PC-3 (cell line): ENCODE results near the gene GYPC. TPM values are rescaled to one million over a fixed set of nuclear protein-coding genes. Genes with fewer than 3 reads are reported as not detected.
"Not testable (repeated sequence)": the region's sequence is repeated elsewhere in the genome, so short reads cannot be mapped to it uniquely, and the experiment has no call there.

Source experiments
- ATAC-seq: fragments of 200-7000 bp; cut with Tn5 transposase; 2 replicates; pipeline ENCODE4 v1.9.1; 2020; ENCODE audit warnings: mild to moderate bottlenecking, moderate library complexity
- BruUV-seq: library from RNA; stranded (reverse); fragments of 400-500 nt; replicated peaks from 2 replicates; lab custom pipeline; 2021; lab: Mats Ljungman, UMichigan
- CTCF ChIA-PET: fragments of 300-600 bp; sonication (Branson Sonifier 250); formaldehyde crosslinking; loops from one replicate; lab custom pipeline; 2022; ENCODE audit warnings: antibody characterized with exemption; lab: Charles Lee
- POLR2A ChIA-PET: fragments of 300-600 bp; sonication (Branson Sonifier 250); formaldehyde crosslinking; loops from one replicate; lab custom pipeline; 2022; ENCODE audit warnings: antibody characterized with exemption; ENCODE audit not compliant: unreplicated experiment; lab: Charles Lee
- DNase-seq: peaks from one replicate; pipeline ENCODE4 v3.0.0-alpha.2; 2015
- H2AFZ ChIP-seq: fragments of 300-600 bp; sonication (generic); 2 replicates; pipeline ENCODE4 v1.6.0; 2016; ENCODE audit warnings: antibody characterized with exemption, low read length
- H3F3A ChIP-seq: fragments of 300-600 bp; sonication (generic); one replicate; pipeline ENCODE4 v1.6.0; 2017; ENCODE audit warnings: antibody characterized with exemption, low read length, control low read depth, mild to moderate bottlenecking; ENCODE audit not compliant: unreplicated experiment
- H3K27ac ChIP-seq: fragments of 300-600 bp; sonication (generic); 2 replicates; pipeline ENCODE4 v1.5.1; 2016; ENCODE audit warnings: mild to moderate bottlenecking, low read length
- H3K27me3 ChIP-seq: fragments of 300-600 bp; sonication (generic); 2 replicates; pipeline ENCODE4 v1.6.1; 2016; ENCODE audit warnings: low read length, mixed read lengths
- H3K36me3 ChIP-seq: fragments of 300-600 bp; sonication (generic); 2 replicates; pipeline ENCODE4 v1.6.1; 2016; ENCODE audit warnings: low read depth, mixed run types, low read length, mixed read lengths
- H3K4me1 ChIP-seq: fragments of 300-600 bp; sonication (generic); 2 replicates; pipeline ENCODE4 v1.5.1; 2016; ENCODE audit warnings: low read length; ENCODE audit not compliant: insufficient read depth
- H3K4me2 ChIP-seq: fragments of 300-600 bp; sonication (generic); 2 replicates; pipeline ENCODE4 v1.6.0; 2016; ENCODE audit warnings: low read length
- H3K4me3 ChIP-seq: fragments of 300-600 bp; sonication (generic); 2 replicates; pipeline ENCODE4 v1.5.1; 2016; ENCODE audit warnings: mild to moderate bottlenecking, low read length, mixed read lengths
- H3K79me2 ChIP-seq: fragments of 300-600 bp; sonication (generic); 2 replicates; pipeline ENCODE4 v1.6.1; 2017; ENCODE audit warnings: low read length, mixed read lengths
- H3K9ac ChIP-seq: fragments of 300-600 bp; sonication (generic); 2 replicates; pipeline ENCODE4 v1.6.0; 2016; ENCODE audit warnings: mild to moderate bottlenecking, low read length
- H3K9me2 ChIP-seq: fragments of 300-600 bp; sonication (generic); replicated peaks from 2 replicates; pipeline ENCODE4 v1.6.1; 2016; ENCODE audit warnings: mixed run types, low read length, mixed read lengths
- H3K9me3 ChIP-seq: fragments of 300-600 bp; sonication (generic); 2 replicates; pipeline ENCODE4 v1.6.1; 2016; ENCODE audit warnings: low read length, mixed read lengths
- H4K20me1 ChIP-seq: fragments of 300-600 bp; sonication (generic); 2 replicates; pipeline ENCODE4 v1.6.1; 2016; ENCODE audit warnings: low read length, mixed read lengths
- EZH2 ChIP-seq: fragments of 300-600 bp; sonication (generic); IDR thresholded peaks from one replicate; pipeline ENCODE4 v1.6.1; 2017; ENCODE audit warnings: antibody characterized with exemption, mild to moderate bottlenecking, low read length; ENCODE audit not compliant: unreplicated experiment
- EZH2phosphoT487 ChIP-seq: fragments of 300-600 bp; sonication (generic); IDR thresholded peaks from 2 replicates; pipeline ENCODE4 v1.6.1; 2018; ENCODE audit warnings: mild to moderate bottlenecking, antibody characterized with exemption, low read length, borderline replicate concordance
- intact Hi-C: fragments of 100-400 bp; cut with micrococcal nuclease; formaldehyde crosslinking; loops from 2 replicates; pipeline ENCODE4 v1.9.0; 2023
- total RNA-seq: library from RNA; depleted of rRNA; stranded (reverse); fragments of >200 nt; gene quantifications from 2 replicates; pipeline ENCODE4 v1.2.3, GENCODE V29; 2014
- TF ChIP-seq, protein P1 (sequence below): fragments of 300-600 bp; sonication (generic); conservative IDR thresholded peaks from 2 replicates; pipeline ENCODE4 v1.5.1; 2017; ENCODE audit warnings: antibody characterized with exemption, low read depth, mild to moderate bottlenecking, low read length

GYPC gene
- total RNA-seq, 1 experiment from 2014 or later = not detected

DNA sequence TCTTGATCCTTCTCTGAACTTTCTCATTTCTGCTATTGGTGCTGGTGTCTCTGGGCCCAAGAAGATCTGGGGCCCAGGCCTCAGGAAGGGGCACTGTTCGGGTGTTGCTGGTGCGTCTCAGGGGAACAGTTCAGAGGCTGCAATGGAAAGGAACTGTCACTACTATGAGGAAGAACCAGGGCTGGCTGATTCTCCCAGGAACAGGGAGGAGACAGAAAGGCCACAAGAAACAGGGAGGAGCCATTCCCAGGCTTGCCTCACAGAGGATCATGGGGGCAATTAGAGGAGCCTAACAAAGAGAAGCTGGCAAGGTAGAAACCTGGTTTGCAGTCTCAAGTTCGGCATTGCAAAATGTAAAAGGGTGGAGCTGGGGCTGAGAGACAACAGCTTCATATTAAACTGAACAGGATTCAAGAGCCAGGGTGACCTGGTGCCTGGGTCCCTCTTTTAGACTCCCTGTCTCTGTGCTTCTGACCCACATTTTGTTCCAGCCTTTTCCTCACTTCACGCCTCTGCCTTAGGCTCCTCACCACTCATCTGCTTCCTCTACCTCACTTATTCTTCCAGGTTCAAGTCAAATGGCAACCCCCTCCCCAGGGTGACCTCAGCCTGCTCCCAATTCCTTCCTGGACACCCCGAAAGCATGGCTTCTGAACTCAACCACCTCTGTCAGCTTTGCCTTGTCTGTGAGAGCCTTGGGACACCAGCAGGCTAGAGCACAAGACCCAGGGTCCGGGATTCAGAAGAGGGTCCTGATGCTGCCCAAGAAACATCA, 58.4 kb downstream of the GYPC start:
- Histone ChIP-seq H3K9ac (no peak overlapping the region), H3K4me2 (no peak overlapping the region), H3F3A (no peaks in the 10 kb centered on the region), H2AFZ (no peak overlapping the region), H3K79me2 (no peaks in the 10 kb centered on the region), H3K9me3 (no peaks in the 10 kb centered on the region), H3K9me2 (no peaks in the 10 kb centered on the region), H3K4me1 (no peaks in the 10 kb centered on the region), H3K27me3 (peaks cover 13% of the 10 kb centered on the region; the same call in 1 of the 2 replicates), H4K20me1 (no peaks in the 10 kb centered on the region), H3K27ac (no peak overlapping the region), H3K4me3 (no peak overlapping the region), H3K36me3 (no peaks in the 10 kb centered on the region)
- TF ChIP-seq EZH2 (no peak), EZH2phosphoT487 (no peak)
- TF ChIP-seq, protein P1, sequence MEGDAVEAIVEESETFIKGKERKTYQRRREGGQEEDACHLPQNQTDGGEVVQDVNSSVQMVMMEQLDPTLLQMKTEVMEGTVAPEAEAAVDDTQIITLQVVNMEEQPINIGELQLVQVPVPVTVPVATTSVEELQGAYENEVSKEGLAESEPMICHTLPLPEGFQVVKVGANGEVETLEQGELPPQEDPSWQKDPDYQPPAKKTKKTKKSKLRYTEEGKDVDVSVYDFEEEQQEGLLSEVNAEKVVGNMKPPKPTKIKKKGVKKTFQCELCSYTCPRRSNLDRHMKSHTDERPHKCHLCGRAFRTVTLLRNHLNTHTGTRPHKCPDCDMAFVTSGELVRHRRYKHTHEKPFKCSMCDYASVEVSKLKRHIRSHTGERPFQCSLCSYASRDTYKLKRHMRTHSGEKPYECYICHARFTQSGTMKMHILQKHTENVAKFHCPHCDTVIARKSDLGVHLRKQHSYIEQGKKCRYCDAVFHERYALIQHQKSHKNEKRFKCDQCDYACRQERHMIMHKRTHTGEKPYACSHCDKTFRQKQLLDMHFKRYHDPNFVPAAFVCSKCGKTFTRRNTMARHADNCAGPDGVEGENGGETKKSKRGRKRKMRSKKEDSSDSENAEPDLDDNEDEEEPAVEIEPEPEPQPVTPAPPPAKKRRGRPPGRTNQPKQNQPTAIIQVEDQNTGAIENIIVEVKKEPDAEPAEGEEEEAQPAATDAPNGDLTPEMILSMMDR = no peak
- ChIA-PET CTCF (no interaction called here), POLR2A (no interaction called here)
- intact Hi-C loops = no loop called here
- DNase-seq = no peak
- ATAC-seq = no peak
- BruUV-seq = no TSS peak

DNA sequence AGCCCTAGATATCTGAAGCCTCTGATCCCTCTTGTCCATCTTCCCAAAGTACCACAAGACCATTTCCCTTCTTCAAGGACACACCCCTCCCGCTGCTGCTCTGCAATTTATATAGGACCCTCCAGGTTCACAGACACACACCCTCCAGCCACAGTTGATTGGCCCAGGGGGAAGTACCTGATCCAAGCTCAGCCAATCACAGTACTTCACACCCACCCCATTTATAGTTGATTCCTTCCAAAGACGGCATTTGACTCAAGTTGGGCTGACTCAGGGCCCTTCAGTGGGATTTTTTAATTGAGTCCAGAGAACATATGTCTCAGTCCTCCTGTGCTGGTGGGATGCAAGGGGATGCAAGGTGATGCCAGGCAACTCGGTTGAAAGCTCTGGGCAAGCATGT, 59.2 kb downstream of the GYPC start:
- Histone ChIP-seq H3K9me3 (no peaks in the 10 kb centered on the region), H3K4me2 (no peak overlapping the region), H4K20me1 (no peaks in the 10 kb centered on the region), H3K27me3 (peaks cover 13% of the 10 kb centered on the region; the same call in 1 of the 2 replicates), H3K9me2 (no peaks in the 10 kb centered on the region), H3K36me3 (no peaks in the 10 kb centered on the region), H3F3A (no peaks in the 10 kb centered on the region), H3K4me3 (no peak overlapping the region), H2AFZ (no peak overlapping the region), H3K79me2 (no peaks in the 10 kb centered on the region), H3K27ac (no peak overlapping the region), H3K9ac (no peak overlapping the region), H3K4me1 (no peaks in the 10 kb centered on the region)
- DNase-seq = no peak
- intact Hi-C loops = no loop called here
- no peak for ATAC-seq
- ChIA-PET POLR2A (no interaction called here), CTCF (no interaction called here)
- no peak for TF ChIP-seq EZH2phosphoT487
- TF ChIP-seq, protein P1 = no peak
- no peak for TF ChIP-seq EZH2
- no TSS peak for BruUV-seq

DNA sequence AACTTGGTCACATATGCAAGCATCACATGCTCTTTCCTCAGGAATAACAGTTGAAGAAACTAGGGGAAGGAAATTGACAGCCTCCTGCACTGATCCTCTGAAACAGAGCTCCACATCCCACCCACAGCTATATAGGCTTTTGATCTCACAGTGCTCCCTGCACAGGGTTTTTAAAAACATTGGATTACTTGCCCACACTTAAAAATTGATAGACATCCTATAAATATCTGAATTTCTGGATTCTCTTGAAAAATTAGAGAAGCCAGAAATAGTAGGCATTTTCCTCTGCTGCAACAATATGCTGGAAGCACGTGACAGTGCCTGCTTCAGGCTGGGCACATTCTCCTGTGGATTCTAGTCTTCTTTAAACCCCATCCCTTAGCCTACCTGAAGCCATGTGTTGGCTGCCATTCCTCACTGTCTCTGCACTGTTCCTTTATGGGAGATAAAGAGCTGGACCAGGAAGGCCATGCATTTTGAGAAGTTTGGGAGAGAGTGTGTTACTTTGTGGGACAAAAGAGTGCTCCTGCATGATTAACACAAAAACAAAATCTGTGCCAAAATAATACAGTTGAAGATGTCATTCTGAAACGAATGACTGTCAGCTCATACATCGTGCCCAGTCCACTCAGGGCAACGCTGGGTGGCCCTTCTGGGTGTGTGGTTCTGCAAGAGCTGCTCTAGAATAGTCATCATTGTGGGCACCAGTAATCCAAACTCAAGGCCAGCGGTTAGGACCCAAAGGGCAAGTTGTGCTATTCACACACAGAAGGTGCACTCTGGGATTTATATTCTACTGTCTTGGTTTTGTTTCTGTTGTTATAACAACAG, 59.8 kb downstream of the GYPC start:
- Histone ChIP-seq H3K4me2 (no peak overlapping the region), H2AFZ (no peak overlapping the region), H3F3A (no peaks in the 10 kb centered on the region), H3K9me2 (no peaks in the 10 kb centered on the region), H3K27me3 (peaks cover 13% of the 10 kb centered on the region; the same call in 1 of the 2 replicates), H3K79me2 (no peaks in the 10 kb centered on the region), H3K36me3 (no peaks in the 10 kb centered on the region), H3K4me1 (no peaks in the 10 kb centered on the region), H4K20me1 (no peaks in the 10 kb centered on the region), H3K4me3 (no peak overlapping the region), H3K9ac (no peak overlapping the region), H3K9me3 (no peaks in the 10 kb centered on the region), H3K27ac (no peak overlapping the region)
- ChIA-PET POLR2A (no interaction called here), CTCF (no interaction called here)
- TF ChIP-seq EZH2phosphoT487 (no peak), EZH2 (no peak)
- TF ChIP-seq, protein P1 = no peak
- DNase-seq (no peak), ATAC-seq (no peak)
- BruUV-seq = no TSS peak
- intact Hi-C loops = no loop called here

DNA sequence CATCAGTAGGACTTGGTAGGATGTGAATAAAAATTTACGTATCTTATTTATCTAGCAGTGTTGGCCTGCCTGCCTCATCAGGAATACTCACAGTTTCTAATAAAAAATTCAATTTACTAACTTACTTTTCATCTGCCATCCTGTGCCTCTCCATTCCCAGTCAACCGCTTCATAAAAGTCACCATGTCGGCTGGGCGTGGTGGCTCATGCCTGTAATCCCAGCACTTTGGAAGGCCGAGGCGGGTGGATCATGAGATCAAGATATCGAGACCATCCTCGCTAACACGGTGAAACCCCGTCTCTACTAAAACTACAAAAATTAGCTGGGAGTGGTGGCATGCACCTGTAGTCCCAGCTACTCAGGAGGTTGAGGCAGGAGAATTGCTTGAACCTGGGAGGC, 61.3 kb downstream of the GYPC start:
- intact Hi-C loops, H3K4me2 ChIP-seq, H3K4me3 ChIP-seq, H4K20me1 ChIP-seq, CTCF ChIA-PET, DNase-seq, H3K27ac ChIP-seq, POLR2A ChIA-PET, ATAC-seq, BruUV-seq, H3K9ac ChIP-seq, H3K79me2 ChIP-seq, H3K9me3 ChIP-seq, H3K9me2 ChIP-seq, H3K36me3 ChIP-seq, H3F3A ChIP-seq, H2AFZ ChIP-seq, H3K4me1 ChIP-seq: not testable (repeated sequence)
- peaks cover 13% of the 10 kb centered on the region; the same call in 1 of the 2 replicates for H3K27me3 ChIP-seq
